Suprapubic skin (tissue), 4 donors: ENCODE results near the gene CLASP1.

Experiments used
- CTCF ChIP-seq, 2 donors: fragments of 200-600 bp in 1 of 2; fragments of 450-650 bp in 1 of 2; sonication (generic) in 1 of 2; IDR thresholded peaks; one replicate each; pipeline ENCODE4 v1.5.1; 2016 to 2019; ENCODE audit warnings: antibody characterized with exemption in 2 of 2, mild to moderate bottlenecking in 1 of 2, moderate library complexity in 1 of 2
- POLR2A ChIP-seq, 2 donors: fragments of 450-650 bp; IDR thresholded peaks; one replicate each; pipeline ENCODE4 v1.6.1; 2017; ENCODE audit warnings: antibody characterized with exemption in 2 of 2, mild to moderate bottlenecking in 2 of 2, moderate library complexity in 2 of 2
- POLR2AphosphoS5 ChIP-seq, 3 donors: sonication (generic); formaldehyde crosslinking; IDR thresholded peaks; one replicate each; pipeline ENCODE4 v1.6.1; 2017; ENCODE audit warnings: antibody characterized with exemption in 3 of 3

GRCh38 chr2:121376535-121377250 lies 272.6 kb downstream of the CLASP1 start:
- TF ChIP-seq CTCF (IDR thresholded peaks at IDR 0.05), result no peak
- no peak for TF ChIP-seq POLR2A (IDR thresholded peaks at IDR 0.05)
- TF ChIP-seq POLR2AphosphoS5 (IDR thresholded peaks at IDR 0.05), result no peak
